GM18517 (cell line): ENCODE measurements around the gene OR8B8.
"Not testable (repeated sequence)": the region's sequence is repeated elsewhere in the genome, so short reads cannot be mapped to it uniquely, and the experiment has no call there.

ENCODE experiments used
- ATAC-seq: cut with Tn5 transposase; IDR thresholded peaks from one replicate; pipeline ENCODE4 v1.9.1; 2021; ENCODE audit warnings: mild to moderate bottlenecking, moderate library complexity; ENCODE audit not compliant: unreplicated experiment

The OR8B8 gene, protein sequence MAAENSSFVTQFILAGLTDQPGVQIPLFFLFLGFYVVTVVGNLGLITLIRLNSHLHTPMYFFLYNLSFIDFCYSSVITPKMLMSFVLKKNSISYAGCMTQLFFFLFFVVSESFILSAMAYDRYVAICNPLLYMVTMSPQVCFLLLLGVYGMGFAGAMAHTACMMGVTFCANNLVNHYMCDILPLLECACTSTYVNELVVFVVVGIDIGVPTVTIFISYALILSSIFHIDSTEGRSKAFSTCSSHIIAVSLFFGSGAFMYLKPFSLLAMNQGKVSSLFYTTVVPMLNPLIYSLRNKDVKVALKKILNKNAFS

DNA sequence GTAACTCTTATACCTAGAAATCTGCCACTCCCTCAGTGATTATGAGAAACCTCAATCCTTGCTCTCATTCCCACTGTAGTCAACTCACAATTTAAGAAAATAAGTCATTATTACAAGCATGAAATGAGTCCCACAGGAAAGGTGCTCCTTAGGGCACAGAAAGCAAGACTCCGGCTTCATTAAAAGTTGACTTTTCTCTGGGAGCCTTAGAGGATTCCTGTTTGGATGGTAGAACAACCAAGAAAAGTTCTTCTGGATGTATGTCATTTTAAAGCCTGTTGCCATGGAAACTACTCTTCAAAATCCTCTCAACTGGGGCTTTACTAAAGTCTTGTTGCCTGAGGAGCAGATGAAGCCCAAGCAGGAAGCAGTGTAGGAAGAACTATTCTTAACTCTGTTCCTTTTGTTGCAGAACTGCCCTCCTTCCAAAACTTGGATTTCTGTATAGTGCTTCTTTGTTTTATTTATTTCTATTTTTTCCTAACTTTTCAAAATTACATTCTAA, at the start of gene OR8B8:
OR8B8 (minus strand) TSS at position 51 of the 505 bp plus-strand sequence. CDS start 4,611 bp downstream, outside the sequence.
- ATAC-seq = no peak

DNA sequence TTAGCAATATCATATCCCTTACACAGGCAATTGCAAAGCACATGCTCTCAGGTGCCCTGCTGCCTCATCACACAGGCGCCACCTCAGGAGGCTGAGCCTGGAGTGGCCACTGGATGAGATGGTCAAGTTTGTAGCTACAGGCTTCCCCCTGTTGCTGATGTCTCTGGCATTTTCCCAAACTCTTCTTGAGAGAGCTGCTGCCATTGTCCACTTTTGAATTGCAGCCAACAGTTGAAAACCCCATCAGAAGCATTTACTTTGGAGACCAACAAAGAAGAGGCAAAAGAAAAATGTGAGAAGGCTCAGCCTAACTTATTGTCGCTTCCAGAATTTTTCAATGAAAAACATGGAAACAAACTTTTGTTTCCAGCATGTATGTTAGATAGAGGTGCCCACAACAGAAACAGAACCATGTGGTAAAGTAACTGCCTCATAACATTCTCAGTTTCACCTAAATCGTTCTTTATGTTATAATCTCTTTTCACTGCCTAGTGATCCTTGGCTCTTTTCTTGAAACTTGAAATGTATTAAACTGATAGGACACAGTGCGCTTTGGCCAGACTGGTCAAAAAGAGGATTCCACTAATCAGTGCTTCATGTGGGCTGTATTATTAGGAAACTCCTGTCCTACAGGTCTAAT, 47.6 kb upstream of the OR8B8 start:
- ATAC-seq = no peak

DNA sequence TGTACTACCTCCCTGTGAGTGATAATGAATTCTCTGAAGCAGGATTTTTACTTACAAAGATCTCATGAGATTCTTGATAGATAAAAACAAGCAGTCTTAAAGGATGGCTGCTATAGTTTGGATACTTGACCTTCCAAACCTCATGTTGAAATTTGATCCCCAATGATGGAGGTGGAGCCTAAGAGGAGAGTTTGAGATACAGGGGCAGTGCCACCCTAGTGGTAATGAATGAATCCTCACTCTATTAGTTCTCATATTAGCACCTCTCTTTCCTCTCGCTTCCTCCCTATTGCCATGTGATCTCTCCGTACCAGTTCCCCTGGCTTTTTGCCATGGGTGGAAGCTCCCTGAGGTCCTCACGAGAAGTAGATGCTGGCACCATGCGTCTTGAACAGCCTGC, 37.9 kb upstream of the OR8B8 start:
- ATAC-seq = no peak

DNA sequence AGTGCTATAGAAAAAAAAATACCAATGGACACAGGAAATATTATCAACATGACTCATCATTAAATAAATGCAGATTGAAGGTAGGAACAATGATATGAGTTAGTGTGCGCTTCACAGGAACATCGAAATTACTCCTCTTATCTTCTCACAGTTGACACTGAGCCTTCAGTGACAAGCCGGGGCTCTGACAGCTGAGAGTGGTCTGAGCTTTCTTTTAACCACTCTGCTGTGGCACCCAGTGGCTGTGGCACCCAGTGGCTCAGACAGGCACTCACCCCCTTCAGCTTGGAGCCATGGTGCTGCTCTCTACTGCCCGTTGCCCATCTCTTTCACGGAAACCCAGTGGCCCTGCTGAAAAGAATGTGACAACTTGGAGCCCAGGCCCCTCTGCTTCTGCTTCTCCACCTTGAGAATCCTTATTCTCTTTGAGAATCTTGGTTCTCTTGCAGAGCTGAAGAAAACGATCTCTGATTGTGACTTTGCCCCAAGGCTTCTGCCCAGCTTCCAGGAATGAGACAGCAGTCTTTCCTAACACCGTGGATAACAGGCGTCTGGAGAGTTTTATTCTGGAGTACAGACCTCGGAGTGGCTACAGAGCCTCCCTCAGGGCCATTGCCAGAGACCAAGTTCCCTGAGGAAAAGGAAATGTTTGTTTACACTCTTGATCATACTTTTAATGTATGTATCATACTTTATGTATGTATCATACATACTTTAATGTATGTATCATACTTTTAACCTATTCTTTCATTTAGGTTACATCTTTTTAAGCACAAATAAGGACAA, 37.1 kb upstream of the OR8B8 start:
- no peak for ATAC-seq

DNA sequence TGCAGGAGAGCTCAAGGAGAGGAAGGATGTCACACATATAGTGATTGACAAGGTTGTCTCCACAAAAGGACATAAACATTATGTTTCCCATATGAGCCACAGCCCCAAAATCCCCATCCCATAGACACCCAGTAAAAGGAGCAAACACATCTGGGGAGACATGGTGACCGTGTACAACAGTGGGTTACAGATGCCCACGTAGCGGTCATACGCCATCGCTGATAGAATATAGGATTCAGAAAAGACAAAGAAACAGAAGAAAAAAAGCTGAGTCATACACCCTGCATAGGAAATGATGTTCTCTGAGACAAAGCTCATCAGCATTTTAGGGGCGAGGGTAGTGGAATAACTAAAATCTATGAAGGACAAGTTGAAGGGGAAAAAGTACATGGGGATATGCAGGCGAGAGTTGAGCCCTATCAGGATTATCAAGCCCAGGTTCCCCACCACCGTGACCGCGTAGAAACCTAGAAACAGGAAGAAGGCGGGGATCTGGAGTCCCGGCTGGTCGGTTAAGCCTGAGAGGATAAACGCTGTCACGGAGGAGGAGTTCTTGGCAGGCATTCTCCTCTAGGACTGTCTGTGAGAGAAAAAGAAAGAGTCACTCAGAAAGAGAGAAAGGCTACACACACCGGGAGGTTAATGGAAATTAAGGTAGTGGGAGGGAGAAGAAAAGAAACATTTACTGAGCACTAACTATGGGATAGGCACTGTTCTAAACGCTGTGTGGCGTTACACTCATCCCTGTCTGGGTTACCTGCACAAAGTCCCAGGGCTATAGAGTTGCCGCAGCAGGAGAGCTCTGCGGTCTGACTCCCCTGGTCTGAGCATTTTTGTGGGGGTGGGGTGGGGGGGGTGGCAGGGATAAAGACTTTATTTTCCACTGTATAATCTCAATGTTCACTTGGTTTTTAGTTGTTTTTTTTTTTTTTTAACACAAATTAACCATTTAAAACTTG, 36.1 kb upstream of the OR8B8 start:
- no peak for ATAC-seq

DNA sequence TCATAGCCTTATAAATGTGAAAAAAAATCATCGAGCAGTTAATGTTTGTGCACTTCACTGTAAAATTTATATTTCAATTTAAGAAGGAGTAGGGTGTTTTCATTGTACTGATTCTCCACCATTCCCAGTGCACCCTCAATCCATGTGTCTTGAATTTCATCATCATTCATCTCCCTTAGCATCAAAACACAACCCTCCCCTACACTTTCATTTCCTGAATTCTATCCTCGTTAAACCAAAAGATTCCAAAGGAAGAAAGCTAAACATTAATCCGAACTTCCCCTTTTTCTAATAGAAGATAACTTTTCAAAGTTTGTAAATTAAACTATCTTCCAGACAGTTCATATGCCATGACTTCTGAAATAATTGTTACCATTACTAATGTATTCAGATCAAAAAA, 34.1 kb upstream of the OR8B8 start:
- ATAC-seq = no peak

DNA sequence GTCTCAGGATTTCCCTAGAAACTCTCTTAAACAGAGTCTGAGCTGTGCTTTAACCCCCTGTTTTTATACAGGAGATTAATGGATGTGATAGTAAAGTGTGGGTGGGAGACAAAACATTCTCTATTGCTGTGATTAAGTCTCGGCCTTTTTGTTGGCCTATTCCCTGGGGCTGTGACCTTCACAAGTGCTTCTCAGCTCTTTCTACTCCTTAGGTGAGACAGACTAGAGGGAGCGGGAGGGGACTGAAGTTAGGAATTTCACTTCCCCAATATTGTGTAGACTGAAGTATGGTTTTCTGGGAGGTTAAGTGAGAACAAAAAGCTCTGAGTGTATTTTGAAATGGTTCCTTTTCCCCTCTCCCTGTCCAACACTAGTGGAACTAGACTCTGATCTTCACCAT, 29.8 kb upstream of the OR8B8 start:
- ATAC-seq = no peak

DNA sequence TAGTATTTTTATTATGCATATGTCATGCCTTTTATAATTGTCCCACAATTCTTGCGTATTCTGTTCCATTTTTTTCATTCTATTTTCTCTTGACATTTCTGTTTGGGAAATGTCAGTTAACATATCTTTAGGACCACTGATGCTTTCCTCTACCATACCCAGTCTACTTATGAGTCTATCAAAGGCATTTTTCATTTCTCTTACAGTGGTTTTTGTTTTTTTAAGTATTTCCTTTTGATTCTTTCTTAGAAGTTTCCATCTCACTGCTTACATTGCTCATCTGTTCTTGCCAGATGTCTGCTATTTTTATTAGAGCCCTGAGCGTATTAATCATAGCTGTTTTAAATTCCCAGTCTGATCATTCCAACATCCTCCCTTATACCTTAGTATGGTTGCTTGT, 29.3 kb upstream of the OR8B8 start:
- ATAC-seq = no peak

DNA sequence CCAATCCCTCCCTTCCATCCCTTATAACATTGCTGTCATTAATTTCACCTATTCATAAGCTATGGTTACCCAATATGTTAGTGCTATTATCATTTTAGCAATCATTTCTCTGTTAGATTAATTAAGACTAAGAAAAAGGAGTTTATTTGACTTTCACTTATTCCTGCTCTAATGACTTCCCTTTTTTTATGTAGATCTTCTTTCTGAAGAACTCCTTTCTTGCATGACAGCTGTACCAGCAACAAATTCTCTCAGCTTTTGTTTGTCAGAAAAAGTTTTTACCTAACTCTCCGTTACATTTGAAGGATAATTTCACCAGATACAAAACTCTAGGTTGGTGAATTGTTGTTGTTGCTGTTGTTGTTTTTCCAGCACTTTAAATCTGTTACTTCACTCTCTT, 28.6 kb upstream of the OR8B8 start:
- no peak for ATAC-seq

DNA sequence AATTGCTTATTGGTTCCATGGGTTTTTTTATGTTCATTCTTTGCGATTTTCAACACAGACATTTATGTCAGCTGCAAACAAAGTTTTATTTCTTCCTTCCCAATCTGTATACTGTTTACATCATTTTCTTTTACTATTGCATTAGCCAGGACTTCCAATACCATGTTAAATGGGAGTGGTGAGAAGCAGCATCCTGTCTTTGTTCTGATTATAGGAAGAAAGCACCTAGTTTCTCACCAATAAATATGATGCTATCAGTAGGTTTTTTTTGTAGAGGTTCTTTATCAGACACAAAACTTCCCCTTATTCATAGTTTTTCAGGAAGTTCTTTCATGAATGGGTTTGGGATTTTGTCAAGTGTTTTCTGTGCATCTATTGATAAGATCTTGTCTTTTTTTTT, 28.0 kb upstream of the OR8B8 start:
- no peak for ATAC-seq

DNA sequence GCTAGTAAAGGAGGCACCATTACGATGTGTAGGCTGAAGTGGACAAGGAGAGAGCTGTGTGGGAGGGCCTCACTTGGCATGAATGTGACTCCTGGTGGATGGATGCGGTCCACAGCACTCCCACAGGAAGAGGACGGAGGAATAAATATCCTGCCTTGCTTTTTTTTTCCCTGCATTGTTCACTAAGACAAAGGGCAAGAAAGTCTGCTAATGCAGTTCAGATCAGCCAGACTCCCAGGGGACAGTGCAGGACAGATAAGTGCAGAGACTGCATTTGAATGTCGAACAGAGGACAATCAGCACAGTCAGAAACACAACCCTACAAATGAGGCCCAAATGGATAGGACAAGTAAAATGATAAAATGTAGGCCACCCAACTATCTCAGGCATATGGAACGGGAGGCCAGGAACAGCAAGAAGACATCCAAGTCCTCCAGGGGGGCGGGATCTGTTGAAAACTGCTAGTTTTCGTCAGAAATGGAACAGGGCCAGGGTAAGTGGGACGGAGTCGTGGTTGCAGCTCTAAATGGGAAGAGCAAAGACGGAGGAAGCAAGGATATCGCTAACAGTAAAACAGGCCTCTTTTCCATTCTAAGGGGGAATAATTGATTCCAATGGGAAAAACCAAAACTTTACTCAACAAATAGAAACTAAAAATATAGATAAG, 25.2 kb upstream of the OR8B8 start:
- no peak for ATAC-seq

DNA sequence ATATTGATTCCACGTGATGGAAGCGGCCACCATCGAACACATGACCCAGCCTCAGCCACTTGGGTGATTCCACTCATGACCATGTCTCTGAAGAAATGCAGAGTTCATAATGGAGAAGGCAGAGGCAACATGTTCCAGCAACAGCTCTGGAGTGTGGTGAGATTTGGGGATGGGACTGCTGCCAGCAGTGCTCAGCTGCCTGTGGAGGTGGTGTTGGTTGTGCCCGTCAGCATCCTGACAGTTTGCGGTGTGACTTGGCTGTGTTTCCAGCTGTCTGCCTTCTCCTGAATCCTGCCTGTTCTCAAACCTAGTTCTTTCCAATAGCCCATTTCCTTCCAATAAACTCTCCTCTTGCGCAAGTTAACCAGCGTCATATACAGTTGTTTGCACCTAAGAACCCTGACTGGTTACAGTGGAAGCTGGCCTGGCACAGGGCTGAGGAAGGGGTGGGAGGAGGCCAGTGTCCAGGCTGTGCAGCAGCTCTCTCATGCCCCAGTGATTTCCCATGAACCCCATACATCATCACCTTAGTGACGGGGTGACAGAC, 22.0 kb upstream of the OR8B8 start:
- ATAC-seq = no peak

DNA sequence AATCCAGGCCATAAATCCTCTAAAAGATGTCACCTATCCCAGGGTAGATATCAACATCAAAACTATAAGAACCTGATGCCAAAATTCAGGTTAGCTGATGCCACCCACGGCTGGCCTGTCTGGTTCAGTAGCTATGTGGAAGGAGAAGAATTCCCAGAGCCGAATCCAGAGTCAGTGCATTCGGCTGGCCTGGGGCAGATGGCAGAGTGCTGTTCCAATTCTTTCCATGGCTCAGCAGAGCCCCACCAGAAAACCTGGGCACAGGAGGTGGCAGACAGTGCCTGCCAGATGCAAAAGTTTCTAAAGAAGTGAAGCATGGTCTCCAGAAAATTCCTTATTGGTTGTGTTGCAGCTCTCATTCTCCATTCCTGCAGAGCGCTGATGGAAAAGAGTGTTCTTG, 19.9 kb upstream of the OR8B8 start:
- ATAC-seq = no peak

DNA sequence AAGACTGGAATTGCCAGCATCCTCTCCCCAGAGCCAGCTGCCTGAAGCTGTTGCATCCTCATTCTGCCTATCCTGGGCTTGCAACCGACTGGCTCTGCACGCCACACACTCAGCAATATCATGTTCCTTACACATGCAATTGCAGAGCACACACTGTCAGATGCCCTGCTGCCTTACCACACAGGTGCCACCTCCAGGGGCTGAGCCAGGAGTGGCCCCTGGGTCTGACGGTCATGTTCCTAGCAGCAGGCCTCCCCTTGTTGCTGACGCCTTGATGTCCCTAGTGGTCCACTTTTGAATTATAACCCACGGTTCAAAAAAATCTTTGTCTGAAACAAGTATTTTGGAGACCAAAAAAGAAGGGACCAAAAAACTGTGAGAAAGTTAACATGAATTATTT, 18.5 kb upstream of the OR8B8 start:
- no peak for ATAC-seq

DNA sequence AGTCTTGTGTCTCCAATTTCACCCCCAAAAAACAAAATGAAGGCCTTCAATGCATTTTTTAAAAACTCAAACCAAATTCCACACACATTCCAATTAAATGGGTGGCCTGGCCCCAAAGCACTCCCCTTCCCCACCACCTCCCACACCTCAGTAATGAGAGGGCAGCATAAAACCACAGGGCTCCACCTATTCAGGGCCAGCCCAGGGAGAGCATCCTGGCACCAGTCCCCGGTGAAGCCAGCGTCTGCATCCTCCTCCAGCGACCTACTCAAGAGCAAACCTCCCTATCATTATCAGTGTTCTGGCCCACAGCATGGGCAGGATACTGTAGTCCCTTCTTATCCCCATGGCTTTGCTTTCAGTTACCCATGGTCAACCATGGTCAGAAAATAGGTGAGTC, 17.8 kb upstream of the OR8B8 start:
- no peak for ATAC-seq

DNA sequence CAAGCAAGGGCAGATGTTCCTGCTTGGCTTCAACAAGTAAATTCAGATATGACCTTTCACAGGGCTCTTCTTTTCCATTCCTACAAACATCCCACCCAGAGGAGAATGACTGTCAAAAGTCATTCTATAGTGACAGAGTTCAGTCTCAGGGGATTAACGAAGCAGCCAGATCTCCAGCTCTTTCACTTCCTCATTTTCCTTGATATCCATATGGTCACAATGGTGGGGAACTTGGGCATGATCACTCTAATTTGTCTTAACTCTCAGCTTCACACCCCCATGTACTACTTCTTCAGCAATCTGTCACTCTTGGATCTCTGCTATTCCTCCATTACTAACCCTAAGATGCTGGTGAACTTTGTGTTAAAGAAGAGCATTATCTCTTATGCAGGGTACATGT, 15.0 kb upstream of the OR8B8 start:
- no peak for ATAC-seq

DNA sequence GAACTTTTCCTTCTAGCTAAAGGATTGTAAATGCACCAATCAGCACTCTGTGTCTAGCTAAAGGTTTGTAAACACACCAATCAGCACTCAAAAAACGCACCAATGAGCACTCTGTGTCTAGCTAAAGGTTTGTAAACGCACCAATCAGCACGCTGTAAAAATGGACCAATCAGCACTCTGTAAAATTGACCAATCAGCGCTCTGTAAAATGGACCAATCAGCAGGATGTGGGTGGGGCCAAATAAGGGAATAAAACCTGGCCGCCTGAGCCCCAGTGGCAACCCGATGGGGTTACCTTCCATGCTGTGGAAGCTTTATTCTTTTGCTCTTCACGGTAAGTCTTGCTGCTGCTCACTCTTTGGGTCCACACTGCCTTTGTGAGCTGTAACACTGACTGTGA, 13.9 kb upstream of the OR8B8 start:
- not testable (repeated sequence) for ATAC-seq

DNA sequence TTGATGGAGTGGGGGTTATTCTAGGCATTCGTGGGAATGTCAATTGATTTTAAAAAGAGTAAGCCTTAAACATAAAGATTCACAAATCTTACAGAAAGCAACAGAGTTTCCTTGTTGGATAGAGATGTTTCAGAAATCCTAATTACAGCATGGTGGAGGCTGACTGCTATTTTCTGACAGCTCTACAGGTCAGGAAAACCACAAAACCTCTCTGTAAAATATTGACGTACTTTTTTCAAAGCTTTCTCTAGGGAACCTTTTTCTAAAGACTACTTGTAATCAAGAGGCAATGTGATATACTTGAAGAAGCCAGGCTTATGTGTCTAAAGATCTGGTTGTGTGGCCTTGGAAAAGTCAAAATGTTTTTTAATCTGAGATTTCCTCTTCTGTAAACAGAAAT, 9.1 kb upstream of the OR8B8 start:
- no peak for ATAC-seq

DNA sequence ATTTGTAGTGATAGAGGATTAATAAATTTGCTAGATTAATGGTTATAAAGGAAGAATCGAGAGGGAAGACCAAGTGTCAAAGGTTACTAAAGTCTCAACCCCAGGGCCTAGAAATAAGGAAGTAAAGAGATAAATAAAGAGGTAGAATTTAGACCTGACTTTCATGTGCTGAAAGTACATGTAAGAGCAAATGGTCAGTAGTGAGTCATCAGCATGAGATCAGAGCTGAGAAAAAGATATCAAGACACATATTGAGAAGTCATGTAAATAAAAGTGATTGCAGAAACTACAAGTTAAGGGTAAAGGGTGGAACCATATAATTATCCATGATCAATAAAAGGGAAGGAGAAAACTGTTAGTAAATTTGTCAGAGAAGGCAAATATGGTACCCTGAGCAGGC, 1.4 kb upstream of the OR8B8 start:
- ATAC-seq = no peak

DNA sequence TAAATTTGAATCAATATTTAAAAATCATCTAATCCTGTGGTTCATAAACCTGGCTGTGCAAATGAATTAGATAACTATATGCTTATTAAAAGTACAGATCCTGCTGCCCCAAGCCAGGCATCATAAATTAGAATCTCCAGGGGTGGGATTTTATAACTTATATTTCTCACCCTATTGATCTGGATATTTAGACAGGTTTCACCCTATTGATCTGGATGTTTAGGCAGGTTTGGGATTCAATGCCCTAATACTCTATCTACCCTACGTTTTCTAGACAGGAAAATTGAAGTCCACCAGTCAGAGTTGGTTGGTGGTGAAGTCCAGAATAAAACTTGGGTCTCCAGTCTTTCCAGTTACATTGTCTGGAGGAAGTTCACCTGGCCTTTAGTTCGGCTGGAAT, 2.6 kb downstream of the OR8B8 start:
- no peak for ATAC-seq
